ENCODE data around the gene TIAL1. TPM values are rescaled to one million over a fixed set of nuclear protein-coding genes. Genes with fewer than 3 reads are reported as not detected.

Gene TIAL1
- total and polyA plus RNA-seq, 2 of the 4 experiments (the other 2 are of a cell fraction), result 28.0 to 83.5 TPM

DNA sequence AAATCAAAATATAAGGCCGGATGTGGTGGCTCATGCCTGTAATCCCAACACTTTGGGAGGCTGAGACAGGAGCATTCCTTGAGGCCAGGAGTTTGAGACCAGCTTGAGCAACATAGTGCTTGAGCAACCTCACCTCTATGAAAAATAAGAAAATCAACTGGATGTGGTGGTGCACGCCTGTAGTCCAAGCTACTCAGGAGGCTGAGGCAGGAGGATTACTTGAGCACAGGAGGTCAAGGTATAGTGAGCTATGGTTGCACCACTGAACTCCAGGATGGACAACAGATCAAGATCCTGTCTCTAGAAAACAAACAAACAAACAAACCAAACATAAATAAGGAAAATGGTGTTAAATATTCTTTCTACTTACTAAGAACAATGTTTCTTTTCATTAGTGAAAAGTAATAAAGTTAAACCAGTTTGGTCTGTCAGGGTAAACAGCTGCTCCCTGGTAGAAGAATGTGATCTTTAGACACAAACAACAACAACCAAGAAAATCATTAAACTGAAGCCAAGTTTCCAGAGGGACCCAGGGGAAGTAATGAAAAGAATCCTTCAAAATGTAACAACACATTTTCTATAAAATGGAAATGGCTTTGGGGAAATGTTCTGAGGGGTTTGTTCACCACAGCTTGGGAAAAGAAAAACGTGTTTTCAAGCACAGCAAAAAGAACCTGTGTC is 36.9 kb upstream of the TIAL1 start:
- intact Hi-C loops (cut with micrococcal nuclease) (no loop called here), dilution Hi-C loops (cut with HindIII; ENCODE audit: low sequenced_read_pairs, unreplicated experiment) (no loop called here), in situ Hi-C loops (cut with MboI; ENCODE audit: low sequenced_read_pairs) (no loop called here)
- Histone ChIP-seq H3K14ac (replicated peaks; ENCODE audit: low read depth, low read length) (no peak overlapping the region), H4K8ac (ENCODE audit: low read depth in 2 of 2, low read length in 2 of 2) (no peak overlapping the region), H3K4me1 (ENCODE audit: control insufficient read depth, insufficient read depth, low read length) (no peaks in the 10 kb centered on the region), H2AK5ac (ENCODE audit: low read depth, low read length) (no peak overlapping the region), H3K36me3 (ENCODE audit: control insufficient read depth, insufficient read depth, low read length) (no peaks in the 10 kb centered on the region), H3K9me1 (ENCODE audit: insufficient read depth, low read length) (no peaks in the 10 kb centered on the region; the same call in 1 of the 2 replicates), H4K91ac (ENCODE audit: insufficient read depth, low read depth, low read length) (no peak overlapping the region), H4K5ac (ENCODE audit: low read depth, low read length) (no peak overlapping the region), H3K4me2 (ENCODE audit: low read depth, low read length) (no peak overlapping the region), H4K20me1 (ENCODE audit: insufficient read depth, low read length) (no peaks in the 10 kb centered on the region), H2BK15ac (ENCODE audit: low read depth, low read length) (no peak overlapping the region), H2BK5ac (ENCODE audit: low read depth, low read length, poor library complexity, severe bottlenecking) (no peak overlapping the region), H3K79me1 (ENCODE audit: low read depth in 1 of 2, low read length in 2 of 2) (no peaks in the 10 kb centered on the region), H2BK120ac (ENCODE audit: low read depth, low read length) (no peak overlapping the region), H3K9me3 (ENCODE audit: control insufficient read depth, insufficient read depth, low read length) (no peaks in the 10 kb centered on the region), H3K18ac (ENCODE audit: low read depth, low read length) (no peak overlapping the region), H3K4me3 (ENCODE audit: insufficient read depth, low read depth, low read length) (no peak overlapping the region), H3K9ac (ENCODE audit: low read depth, low read length) (no peak overlapping the region), H3K4ac (ENCODE audit: low read depth, low read length) (no peak overlapping the region), H2BK20ac (ENCODE audit: low read depth, low read length) (no peak overlapping the region), H3K23ac (ENCODE audit: low read depth, low read length) (no peak overlapping the region), H3K27me3 (ENCODE audit: control insufficient read depth, insufficient read depth, low read length) (peaks cover under 1% of the 10 kb centered on the region), H3K27ac (ENCODE audit: insufficient read depth, low read length) (no peak overlapping the region), H2AK9ac (replicated peaks; ENCODE audit: low read depth, low read length, poor library complexity) (no peak overlapping the region), H2AFZ (replicated peaks; ENCODE audit: low read length, poor library complexity) (no peak overlapping the region), H3K56ac (ENCODE audit: extremely low read depth, insufficient read depth, low read length) (no peak overlapping the region)
- CTCF ChIA-PET, result interaction anchor here (1.1 to 1.3 kb wide), 2 partner anchors 9 to 37 kb away, joined by 3 to 5 read pairs; partner anchors contain the start of gene TIAL1
- POLR2A ChIA-PET (ENCODE audit: unreplicated experiment), result no interaction called here
- no TSS peak for BruUV-seq (replicated peaks)
- no peak for ATAC-seq (ENCODE audit: low read depth)
- TF ChIP-seq MXI1 (IDR thresholded peaks at IDR 0.05; ENCODE audit: borderline replicate concordance, low read depth, low read length), result no peak
- no peak for TF ChIP-seq RFX5 (IDR thresholded peaks at IDR 0.05; ENCODE audit: low read depth, low read length)
- TF ChIP-seq FOS (IDR thresholded peaks at IDR 0.05; ENCODE audit: low read depth, low read length), result no peak
- no peak for TF ChIP-seq CHD1 (IDR thresholded peaks at IDR 0.05; ENCODE audit: low read depth, low read length)
- no peak for TF ChIP-seq BHLHE40 (IDR thresholded peaks at IDR 0.05; ENCODE audit: low read depth, low read length)
- TF ChIP-seq MAZ (IDR thresholded peaks at IDR 0.05; ENCODE audit: borderline replicate concordance, low read depth, low read length), result no peak
- TF ChIP-seq, protein P1, sequence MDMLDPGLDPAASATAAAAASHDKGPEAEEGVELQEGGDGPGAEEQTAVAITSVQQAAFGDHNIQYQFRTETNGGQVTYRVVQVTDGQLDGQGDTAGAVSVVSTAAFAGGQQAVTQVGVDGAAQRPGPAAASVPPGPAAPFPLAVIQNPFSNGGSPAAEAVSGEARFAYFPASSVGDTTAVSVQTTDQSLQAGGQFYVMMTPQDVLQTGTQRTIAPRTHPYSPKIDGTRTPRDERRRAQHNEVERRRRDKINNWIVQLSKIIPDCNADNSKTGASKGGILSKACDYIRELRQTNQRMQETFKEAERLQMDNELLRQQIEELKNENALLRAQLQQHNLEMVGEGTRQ (IDR thresholded peaks at IDR 0.05; ENCODE audit: low read depth, low read length), result no peak
- TF ChIP-seq SMC3 (IDR thresholded peaks at IDR 0.05; ENCODE audit: low read depth, low read length), result no peak
- no peak for TF ChIP-seq CEBPB (IDR thresholded peaks at IDR 0.05; ENCODE audit: low read depth, low read length)
- TF ChIP-seq, protein P2, sequence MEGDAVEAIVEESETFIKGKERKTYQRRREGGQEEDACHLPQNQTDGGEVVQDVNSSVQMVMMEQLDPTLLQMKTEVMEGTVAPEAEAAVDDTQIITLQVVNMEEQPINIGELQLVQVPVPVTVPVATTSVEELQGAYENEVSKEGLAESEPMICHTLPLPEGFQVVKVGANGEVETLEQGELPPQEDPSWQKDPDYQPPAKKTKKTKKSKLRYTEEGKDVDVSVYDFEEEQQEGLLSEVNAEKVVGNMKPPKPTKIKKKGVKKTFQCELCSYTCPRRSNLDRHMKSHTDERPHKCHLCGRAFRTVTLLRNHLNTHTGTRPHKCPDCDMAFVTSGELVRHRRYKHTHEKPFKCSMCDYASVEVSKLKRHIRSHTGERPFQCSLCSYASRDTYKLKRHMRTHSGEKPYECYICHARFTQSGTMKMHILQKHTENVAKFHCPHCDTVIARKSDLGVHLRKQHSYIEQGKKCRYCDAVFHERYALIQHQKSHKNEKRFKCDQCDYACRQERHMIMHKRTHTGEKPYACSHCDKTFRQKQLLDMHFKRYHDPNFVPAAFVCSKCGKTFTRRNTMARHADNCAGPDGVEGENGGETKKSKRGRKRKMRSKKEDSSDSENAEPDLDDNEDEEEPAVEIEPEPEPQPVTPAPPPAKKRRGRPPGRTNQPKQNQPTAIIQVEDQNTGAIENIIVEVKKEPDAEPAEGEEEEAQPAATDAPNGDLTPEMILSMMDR (conservative IDR thresholded peaks at IDR 0.05; ENCODE audit: low read depth, low read length), result no peak
- no peak for TF ChIP-seq RCOR1 (IDR thresholded peaks at IDR 0.05; ENCODE audit: insufficient replicate concordance, low read length)
- TF ChIP-seq MAFK (IDR thresholded peaks at IDR 0.05; ENCODE audit: low read depth, low read length), result no peak
- no peak for TF ChIP-seq NFE2L2 (IDR thresholded peaks at IDR 0.05; ENCODE audit: low read depth, low read length)
- no peak for TF ChIP-seq POLR2A (IDR thresholded peaks at IDR 0.05; ENCODE audit: low read depth, low read length)
- TF ChIP-seq RAD21 (IDR thresholded peaks at IDR 0.05; ENCODE audit: low read length), result no peak
- TF ChIP-seq, protein P3, sequence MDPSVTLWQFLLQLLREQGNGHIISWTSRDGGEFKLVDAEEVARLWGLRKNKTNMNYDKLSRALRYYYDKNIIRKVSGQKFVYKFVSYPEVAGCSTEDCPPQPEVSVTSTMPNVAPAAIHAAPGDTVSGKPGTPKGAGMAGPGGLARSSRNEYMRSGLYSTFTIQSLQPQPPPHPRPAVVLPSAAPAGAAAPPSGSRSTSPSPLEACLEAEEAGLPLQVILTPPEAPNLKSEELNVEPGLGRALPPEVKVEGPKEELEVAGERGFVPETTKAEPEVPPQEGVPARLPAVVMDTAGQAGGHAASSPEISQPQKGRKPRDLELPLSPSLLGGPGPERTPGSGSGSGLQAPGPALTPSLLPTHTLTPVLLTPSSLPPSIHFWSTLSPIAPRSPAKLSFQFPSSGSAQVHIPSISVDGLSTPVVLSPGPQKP (IDR thresholded peaks at IDR 0.05; ENCODE audit: borderline replicate concordance, low read depth, low read length), result no peak
- no CpG with 5 or more reads among the region's 3 CpGs for WGBS, 2 experiments (ENCODE audit: extremely low coverage in 2 of 2, insufficient read length in 1 of 2)
- DNase-seq, result no peak

All from IMR-90 (cell line).